ENCODE data around the gene ACSBG1. TPM values are rescaled to one million over a fixed set of nuclear protein-coding genes. Genes with fewer than 3 reads are reported as not detected.

Gene ACSBG1
- total RNA-seq, 1 donor from 2014 or later: not detected

- DNase-seq (ENCODE audit: low read depth, low spot score): no peak
These were observed 30.8 kb downstream of the ACSBG1 start for GRCh38 chr15:78203346-78204225.

- DNase-seq (ENCODE audit: low read depth, low spot score): no peak
These were observed 32.8 kb downstream of the ACSBG1 start for GRCh38 chr15:78201281-78202190.

GRCh38 chr15:78200276-78200930 lies 34.0 kb downstream of the ACSBG1 start:
- DNase-seq (ENCODE audit: low read depth, low spot score): no peak

GRCh38 chr15:78197632-78198031 lies 36.7 kb downstream of the ACSBG1 start:
- no peak for DNase-seq (ENCODE audit: low read depth, low spot score)

- DNase-seq (ENCODE audit: low read depth, low spot score): no peak
These were observed 38.6 kb downstream of the ACSBG1 start for GRCh38 chr15:78195735-78196201.

- DNase-seq (ENCODE audit: low read depth, low spot score): no peak
These were observed 39.8 kb downstream of the ACSBG1 start for GRCh38 chr15:78194568-78194925.

GRCh38 chr15:78193731-78194567 lies 40.4 kb downstream of the ACSBG1 start:
- no peak for DNase-seq (ENCODE audit: low read depth, low spot score)

- no peak for DNase-seq (ENCODE audit: low read depth, low spot score)
These were observed 41.4 kb downstream of the ACSBG1 start for GRCh38 chr15:78192826-78193594.

- DNase-seq (ENCODE audit: low read depth, low spot score): no peak
These were observed 51.5 kb downstream of the ACSBG1 start for GRCh38 chr15:78182821-78183220.

GRCh38 chr15:78182336-78182700 lies 52.0 kb downstream of the ACSBG1 start:
- DNase-seq (ENCODE audit: low read depth, low spot score): no peak

- DNase-seq (ENCODE audit: low read depth, low spot score): no peak
These were observed 54.5 kb downstream of the ACSBG1 start for GRCh38 chr15:78179906-78180305.

GRCh38 chr15:78179286-78179840 lies 55.0 kb downstream of the ACSBG1 start:
- DNase-seq (ENCODE audit: low read depth, low spot score): no peak

- no peak for DNase-seq (ENCODE audit: low read depth, low spot score)
These were observed 56.3 kb downstream of the ACSBG1 start for GRCh38 chr15:78178064-78178463.

- DNase-seq (ENCODE audit: low read depth, low spot score): no peak
These were observed 56.9 kb downstream of the ACSBG1 start for GRCh38 chr15:78177447-78177873.

GRCh38 chr15:78175330-78175729 lies 59.0 kb downstream of the ACSBG1 start:
- no peak for DNase-seq (ENCODE audit: low read depth, low spot score)

GRCh38 chr15:78174401-78174800 lies 60.0 kb downstream of the ACSBG1 start:
- no peak for DNase-seq (ENCODE audit: low read depth, low spot score)

GRCh38 chr15:78171864-78172472 lies 62.4 kb downstream of the ACSBG1 start:
- no peak for DNase-seq (ENCODE audit: low read depth, low spot score)

- DNase-seq (ENCODE audit: low read depth, low spot score): no peak
These were observed 63.3 kb downstream of the ACSBG1 start for GRCh38 chr15:78170848-78171773.
